Sigmoid colon (tissue), 4 donors: ENCODE measurements around the gene NUDT3.

Experiments
- CTCF ChIP-seq, 4 experiments: fragments of 450-650 bp in 3 of 4; fragments of 200-600 bp in 1 of 4; IDR thresholded peaks; one replicate each; pipeline ENCODE4 v1.5.1; 2016 to 2019; ENCODE audit warnings: antibody characterized with exemption in 4 of 4, mild to moderate bottlenecking in 3 of 4, moderate library complexity in 2 of 4
- EP300 ChIP-seq, 4 donors: sonication (generic); formaldehyde crosslinking; IDR thresholded peaks; one replicate each; pipeline ENCODE4 v1.6.1; 2017; ENCODE audit warnings: antibody characterized with exemption in 4 of 4
- POLR2A ChIP-seq, 2 donors: fragments of 450-650 bp; IDR thresholded peaks; one replicate each; pipeline ENCODE4 v1.6.1; 2016; ENCODE audit warnings: antibody characterized with exemption in 2 of 2, mild to moderate bottlenecking in 2 of 2, moderate library complexity in 2 of 2
- POLR2AphosphoS5 ChIP-seq, 4 donors: sonication (generic); formaldehyde crosslinking; IDR thresholded peaks; one replicate each; pipeline ENCODE4 v1.6.1; 2017; ENCODE audit warnings: antibody characterized with exemption in 4 of 4

- TF ChIP-seq CTCF (IDR thresholded peaks at IDR 0.05) (no peak), POLR2A (IDR thresholded peaks at IDR 0.05) (no peak), EP300 (IDR thresholded peaks at IDR 0.05) (no peak), POLR2AphosphoS5 (IDR thresholded peaks at IDR 0.05) (no peak)
Measured at GRCh38 chr6:34416877-34417371, 24.5 kb upstream of the NUDT3 start.
